ENCODE data around the gene SERTAD2. TPM values are rescaled to one million over a fixed set of nuclear protein-coding genes. Genes with fewer than 3 reads are reported as not detected.

Gene SERTAD2
- total RNA-seq, 1 donor from 2014 or later: 14.5 TPM

DNA sequence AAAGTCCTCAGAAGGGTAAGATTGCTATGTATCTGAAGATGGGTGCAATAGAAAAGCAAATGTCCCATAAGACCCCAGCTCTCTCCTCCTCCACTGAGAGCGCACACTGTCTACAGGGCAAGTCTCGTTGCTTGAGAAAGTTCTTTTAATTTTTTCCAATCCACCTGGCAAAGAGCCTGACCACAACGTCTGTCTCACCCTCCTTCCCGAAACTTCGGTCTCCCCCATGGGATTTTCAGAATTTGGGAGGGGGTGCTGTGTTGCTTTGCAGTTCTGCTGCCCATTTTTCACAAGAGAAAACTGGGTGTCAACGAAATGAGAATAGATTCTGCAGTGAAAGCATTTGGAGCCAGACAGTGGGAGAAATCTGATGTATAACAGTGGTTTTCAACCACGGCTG, 40.4 kb downstream of the SERTAD2 start:
- Histone ChIP-seq H3K4me3 (no peak overlapping the region), H3K4me1 (peaks cover 15% of the 10 kb centered on the region), H3K9me3 (replicated peaks) (no peaks in the 10 kb centered on the region), H3K27ac (replicated peaks) (no peak overlapping the region), H3K36me3 (no peaks in the 10 kb centered on the region), H3K27me3 (ENCODE audit: low read depth) (no peaks in the 10 kb centered on the region)
- intact Hi-C loops (cut with micrococcal nuclease): no loop called here
- DNase-seq: no peak
- TF ChIP-seq, protein P1, sequence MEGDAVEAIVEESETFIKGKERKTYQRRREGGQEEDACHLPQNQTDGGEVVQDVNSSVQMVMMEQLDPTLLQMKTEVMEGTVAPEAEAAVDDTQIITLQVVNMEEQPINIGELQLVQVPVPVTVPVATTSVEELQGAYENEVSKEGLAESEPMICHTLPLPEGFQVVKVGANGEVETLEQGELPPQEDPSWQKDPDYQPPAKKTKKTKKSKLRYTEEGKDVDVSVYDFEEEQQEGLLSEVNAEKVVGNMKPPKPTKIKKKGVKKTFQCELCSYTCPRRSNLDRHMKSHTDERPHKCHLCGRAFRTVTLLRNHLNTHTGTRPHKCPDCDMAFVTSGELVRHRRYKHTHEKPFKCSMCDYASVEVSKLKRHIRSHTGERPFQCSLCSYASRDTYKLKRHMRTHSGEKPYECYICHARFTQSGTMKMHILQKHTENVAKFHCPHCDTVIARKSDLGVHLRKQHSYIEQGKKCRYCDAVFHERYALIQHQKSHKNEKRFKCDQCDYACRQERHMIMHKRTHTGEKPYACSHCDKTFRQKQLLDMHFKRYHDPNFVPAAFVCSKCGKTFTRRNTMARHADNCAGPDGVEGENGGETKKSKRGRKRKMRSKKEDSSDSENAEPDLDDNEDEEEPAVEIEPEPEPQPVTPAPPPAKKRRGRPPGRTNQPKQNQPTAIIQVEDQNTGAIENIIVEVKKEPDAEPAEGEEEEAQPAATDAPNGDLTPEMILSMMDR (IDR thresholded peaks at IDR 0.05; ENCODE audit: borderline replicate concordance): no peak

DNA sequence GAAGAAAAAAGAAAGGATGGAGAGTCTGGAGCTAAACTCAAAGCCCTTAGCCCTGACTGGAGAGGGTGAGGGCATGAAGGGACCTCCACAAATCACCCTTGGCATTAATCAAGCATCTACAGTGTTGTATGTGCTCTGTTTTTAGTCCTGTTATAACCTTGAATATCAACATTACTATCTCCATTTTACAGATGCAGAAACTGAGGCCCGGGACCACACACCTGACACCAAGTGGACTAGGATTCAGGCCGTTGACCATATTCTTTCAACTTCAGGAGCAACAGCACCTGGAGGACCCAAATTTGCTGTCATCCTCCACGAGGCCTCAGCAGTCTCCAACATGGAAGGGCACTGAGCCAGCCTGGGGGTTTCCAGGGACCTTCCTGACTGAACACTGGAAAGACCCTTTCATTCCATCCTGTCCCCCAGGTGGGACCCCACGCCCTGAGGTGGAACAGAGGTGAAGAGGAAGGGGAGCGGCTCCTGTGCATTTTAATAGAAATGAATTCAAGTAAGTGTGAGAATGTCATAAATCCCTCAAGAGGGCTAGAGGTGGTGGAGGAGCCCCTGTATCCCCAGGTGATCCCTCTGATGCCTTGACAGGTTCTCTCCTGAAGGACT, 41.0 kb downstream of the SERTAD2 start:
- H3K36me3 ChIP-seq: no peaks in the 10 kb centered on the region
- H3K4me3 ChIP-seq: no peak overlapping the region
- no peak for DNase-seq
- no peaks in the 10 kb centered on the region for H3K27me3 ChIP-seq (ENCODE audit: low read depth)
- no peak overlapping the region for H3K27ac ChIP-seq (replicated peaks)
- TF ChIP-seq, protein P1 (IDR thresholded peaks at IDR 0.05; ENCODE audit: borderline replicate concordance): no peak
- intact Hi-C loops (cut with micrococcal nuclease): no loop called here
- H3K4me1 ChIP-seq: peaks cover 20% of the 10 kb centered on the region
- H3K9me3 ChIP-seq (replicated peaks): no peaks in the 10 kb centered on the region

DNA sequence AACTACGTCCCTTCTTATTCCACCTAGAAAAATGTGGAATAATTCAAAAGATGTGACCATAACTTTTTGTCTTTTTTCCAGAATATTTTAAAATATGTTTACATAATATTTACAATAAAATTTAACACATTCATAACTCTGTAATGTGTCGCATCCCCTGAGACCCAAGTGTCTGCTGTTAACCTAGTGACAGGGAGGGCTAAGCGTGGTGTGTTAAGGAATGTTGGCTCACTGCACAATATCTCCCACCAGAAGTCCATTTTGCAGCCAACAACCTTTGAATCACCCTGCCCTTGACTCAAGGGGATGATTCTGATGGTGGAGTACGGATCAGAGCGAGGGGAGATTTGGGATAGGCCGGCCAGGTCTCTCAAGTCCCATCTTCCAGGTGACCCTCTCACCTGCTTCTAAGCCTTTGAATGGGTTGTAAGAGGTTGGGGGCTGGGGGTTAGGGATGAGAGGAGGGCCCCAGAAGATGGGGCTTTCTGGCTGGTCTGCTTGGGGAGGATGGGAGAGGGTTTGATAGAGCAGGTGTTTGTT, 43.3 kb downstream of the SERTAD2 start:
- peaks cover 25% of the 10 kb centered on the region for H3K4me1 ChIP-seq
- DNase-seq: no peak
- TF ChIP-seq, protein P1 (IDR thresholded peaks at IDR 0.05; ENCODE audit: borderline replicate concordance): no peak
- H3K4me3 ChIP-seq: no peak overlapping the region
- no peak overlapping the region for H3K27ac ChIP-seq (replicated peaks)
- H3K9me3 ChIP-seq (replicated peaks): no peaks in the 10 kb centered on the region
- H3K27me3 ChIP-seq (ENCODE audit: low read depth): no peaks in the 10 kb centered on the region
- intact Hi-C loops (cut with micrococcal nuclease): no loop called here
- no peaks in the 10 kb centered on the region for H3K36me3 ChIP-seq

DNA sequence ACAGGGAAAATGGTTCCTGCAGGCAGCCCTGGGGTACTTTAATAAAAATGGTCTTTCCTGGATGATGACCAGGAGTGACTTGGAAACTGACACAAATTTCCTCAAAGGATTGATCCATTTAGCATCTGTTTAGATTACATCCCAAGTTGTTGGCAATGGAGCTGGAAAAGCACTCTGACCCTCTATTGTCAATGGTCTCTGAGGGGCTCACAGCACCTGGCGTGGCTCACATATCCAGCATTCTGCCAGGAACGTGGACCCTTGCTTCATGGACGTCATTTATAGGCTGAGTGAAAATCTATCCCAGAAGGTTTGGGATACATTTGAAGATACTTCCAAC, 43.8 kb downstream of the SERTAD2 start:
- H3K36me3 ChIP-seq: no peaks in the 10 kb centered on the region
- H3K27me3 ChIP-seq (ENCODE audit: low read depth): no peaks in the 10 kb centered on the region
- H3K9me3 ChIP-seq (replicated peaks): no peaks in the 10 kb centered on the region
- peak overlapping the region; percentile 77 for H3K4me3 ChIP-seq
- intact Hi-C loops (cut with micrococcal nuclease): no loop called here
- TF ChIP-seq, protein P1 (IDR thresholded peaks at IDR 0.05; ENCODE audit: borderline replicate concordance): no peak
- peak overlapping the region; percentile 82 for H3K27ac ChIP-seq (replicated peaks)
- peaks cover 25% of the 10 kb centered on the region for H3K4me1 ChIP-seq
- no peak for DNase-seq

DNA sequence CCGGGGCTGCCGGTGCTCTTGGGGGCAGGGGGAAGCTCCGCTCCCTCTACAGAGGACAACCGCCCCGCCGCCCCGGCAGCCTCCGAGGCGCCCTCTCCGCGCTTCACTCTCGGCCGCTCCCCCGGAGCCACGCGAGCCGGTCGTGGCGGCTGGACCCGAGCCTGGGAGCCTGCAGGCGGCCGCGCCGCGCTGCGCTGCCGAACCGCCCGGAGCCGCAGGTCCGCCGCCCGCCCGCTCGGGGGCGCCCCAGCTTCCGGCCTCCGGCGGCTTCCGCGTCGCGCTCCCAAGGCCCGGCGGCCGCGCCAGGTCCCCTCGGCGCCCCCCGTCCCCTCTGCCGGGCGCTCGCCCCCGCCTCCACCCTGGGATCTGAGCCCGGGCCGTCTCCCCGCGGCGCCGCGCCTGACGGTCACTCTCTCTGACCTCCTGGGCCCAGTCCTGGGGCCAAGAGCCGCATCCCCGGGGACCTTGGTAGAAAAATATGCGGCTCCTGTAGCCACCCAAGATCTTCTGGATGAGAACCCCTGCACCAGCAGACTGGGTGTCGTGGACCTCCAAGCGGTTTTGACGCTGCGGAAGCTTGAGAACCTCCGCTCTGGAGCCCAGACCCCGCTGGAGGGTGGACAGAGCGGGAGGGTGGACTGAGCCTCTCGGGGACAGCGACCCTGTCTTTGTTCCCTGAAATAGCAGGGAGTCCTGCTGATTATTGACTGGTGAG, 44.3 kb downstream of the SERTAD2 start:
- Histone ChIP-seq H3K4me3 (peak overlapping the region; percentile 77), H3K4me1 (peaks cover 25% of the 10 kb centered on the region), H3K36me3 (no peaks in the 10 kb centered on the region), H3K9me3 (replicated peaks) (no peaks in the 10 kb centered on the region), H3K27me3 (ENCODE audit: low read depth) (no peaks in the 10 kb centered on the region), H3K27ac (replicated peaks) (peak overlapping the region; percentile 82)
- TF ChIP-seq, protein P1 (IDR thresholded peaks at IDR 0.05; ENCODE audit: borderline replicate concordance): peak; percentile 55
- intact Hi-C loops (cut with micrococcal nuclease): no loop called here
- peak; percentile 71 for DNase-seq

All from left ventricle myocardium inferior (tissue), 1 donor.